Measurements from ENCODE around the gene DAPK1. TPM values are rescaled to one million over a fixed set of nuclear protein-coding genes. Genes with fewer than 3 reads are reported as not detected.

Gene DAPK1
- total RNA-seq, 1 experiment from 2014 or later: 19.7 TPM

DNA sequence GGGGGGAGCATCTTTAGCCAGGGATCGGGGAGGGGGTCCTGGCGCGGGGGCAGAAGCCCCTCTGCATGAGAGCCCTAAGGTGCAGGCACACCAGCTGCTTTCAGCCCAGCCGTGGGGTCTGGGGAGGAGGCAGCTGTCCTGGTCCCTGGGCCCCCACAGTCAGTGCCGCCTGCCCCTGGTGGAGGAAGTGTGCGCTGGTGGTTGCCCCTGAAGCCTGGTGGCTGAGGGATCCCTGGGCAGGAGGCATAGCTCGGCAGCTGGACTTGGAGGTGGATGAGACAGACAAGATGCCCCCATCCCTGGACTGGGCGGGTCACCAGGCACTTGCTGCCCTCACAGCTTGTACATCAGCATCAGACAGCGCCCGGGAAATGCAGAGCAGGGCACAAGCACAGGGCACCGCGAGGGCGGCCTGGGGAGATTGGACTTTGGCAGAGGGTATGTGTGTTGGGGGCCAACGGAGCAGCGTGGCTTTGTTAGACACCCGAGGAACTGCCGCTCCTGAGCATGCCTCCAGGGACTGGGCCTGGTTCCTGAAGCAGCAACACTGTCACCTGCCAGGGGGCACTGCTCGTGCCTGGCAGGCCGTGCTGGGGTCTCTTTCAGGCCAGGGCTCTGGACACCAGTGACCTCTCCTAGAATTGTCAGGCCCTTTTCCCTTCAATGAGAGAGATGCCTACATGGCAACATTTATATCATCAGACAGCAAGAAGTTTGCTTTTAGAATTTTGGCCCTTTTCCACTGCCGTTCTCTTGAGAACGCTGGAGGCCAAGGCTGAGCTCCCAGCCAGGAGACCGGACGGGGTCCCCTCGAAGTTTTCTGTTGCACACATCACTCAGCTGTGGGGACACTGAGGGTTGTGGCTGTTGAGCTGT lies 186.3 kb downstream of the DAPK1 start:
- no TSS peak for BruUV-seq (replicated peaks)
- intact Hi-C loops (cut with micrococcal nuclease): loop anchor here (1.0 to 2.0 kb wide), 2 partner anchors 43 to 128 kb away; partner anchors contain the start of gene CTSL
- Mint-ChIP-seq H3K36me3 (ENCODE audit: insufficient read depth, unreplicated experiment) (peaks cover 26% of the 10 kb centered on the region), H3K27me3 (ENCODE audit: insufficient read depth, unreplicated experiment) (no peaks in the 10 kb centered on the region), H3K9me3 (ENCODE audit: unreplicated experiment) (no peaks in the 10 kb centered on the region), H3K4me3 (ENCODE audit: unreplicated experiment) (no peak overlapping the region), H3K27ac (ENCODE audit: low read depth, unreplicated experiment) (no peak overlapping the region), H3K4me1 (ENCODE audit: insufficient read depth, unreplicated experiment) (peaks cover 6% of the 10 kb centered on the region)
- TF ChIP-seq, protein P1, sequence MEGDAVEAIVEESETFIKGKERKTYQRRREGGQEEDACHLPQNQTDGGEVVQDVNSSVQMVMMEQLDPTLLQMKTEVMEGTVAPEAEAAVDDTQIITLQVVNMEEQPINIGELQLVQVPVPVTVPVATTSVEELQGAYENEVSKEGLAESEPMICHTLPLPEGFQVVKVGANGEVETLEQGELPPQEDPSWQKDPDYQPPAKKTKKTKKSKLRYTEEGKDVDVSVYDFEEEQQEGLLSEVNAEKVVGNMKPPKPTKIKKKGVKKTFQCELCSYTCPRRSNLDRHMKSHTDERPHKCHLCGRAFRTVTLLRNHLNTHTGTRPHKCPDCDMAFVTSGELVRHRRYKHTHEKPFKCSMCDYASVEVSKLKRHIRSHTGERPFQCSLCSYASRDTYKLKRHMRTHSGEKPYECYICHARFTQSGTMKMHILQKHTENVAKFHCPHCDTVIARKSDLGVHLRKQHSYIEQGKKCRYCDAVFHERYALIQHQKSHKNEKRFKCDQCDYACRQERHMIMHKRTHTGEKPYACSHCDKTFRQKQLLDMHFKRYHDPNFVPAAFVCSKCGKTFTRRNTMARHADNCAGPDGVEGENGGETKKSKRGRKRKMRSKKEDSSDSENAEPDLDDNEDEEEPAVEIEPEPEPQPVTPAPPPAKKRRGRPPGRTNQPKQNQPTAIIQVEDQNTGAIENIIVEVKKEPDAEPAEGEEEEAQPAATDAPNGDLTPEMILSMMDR (IDR thresholded peaks at IDR 0.05; ENCODE audit: unreplicated experiment): no peak
- CTCF ChIA-PET: interaction anchor here (0.6 to 7.8 kb wide), 32 partner anchors 9 to 709 kb away, joined by 3 to 100 read pairs (median 4); partner anchors contain the start of gene CTSL
- DNase-seq (ENCODE audit: unreplicated experiment): no peak
- POLR2A ChIA-PET: interaction anchor here (0.9 to 2.4 kb wide), 2 partner anchors 103 to 129 kb away, joined by 3 to 7 read pairs; no protein-coding TSS in a partner anchor

DNA sequence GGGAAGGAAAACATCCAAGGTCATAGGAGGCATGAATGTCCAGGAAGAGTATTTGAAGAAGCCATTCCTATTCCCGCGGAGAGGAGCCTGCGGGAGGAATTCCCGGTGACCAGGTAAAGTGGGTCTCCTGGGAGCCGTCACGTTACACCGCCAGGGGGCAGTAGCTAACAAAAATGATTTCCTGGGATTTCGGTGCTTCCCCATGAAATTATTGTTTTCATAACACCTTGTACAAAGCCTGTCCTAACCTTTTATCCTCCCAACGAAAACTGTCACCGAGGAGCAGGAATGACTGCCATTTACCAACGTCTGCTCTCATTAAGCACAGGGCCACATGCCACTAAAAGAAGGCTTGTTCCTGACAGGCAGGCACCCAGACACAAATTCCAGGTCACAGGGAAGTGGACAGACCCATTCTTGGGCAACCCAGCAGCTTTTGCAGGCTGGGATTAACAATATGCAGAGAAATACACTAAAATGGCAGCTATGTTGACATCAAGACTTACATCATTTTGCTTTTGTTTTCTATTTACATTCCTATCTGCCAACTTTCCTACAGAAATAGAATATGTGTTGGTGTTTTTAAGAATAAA lies 187.1 kb downstream of the DAPK1 start:
- ChIA-PET POLR2A (interaction anchor here (0.9 to 2.4 kb wide), 2 partner anchors 102 to 128 kb away, joined by 3 to 7 read pairs; no protein-coding TSS in a partner anchor), CTCF (interaction anchor here (0.6 to 7.8 kb wide), 32 partner anchors 9 to 1121 kb away, joined by 3 to 100 read pairs (median 4); partner anchors contain the start of gene CTSL)
- intact Hi-C loops (cut with micrococcal nuclease): loop anchor here (1.0 to 2.0 kb wide), 2 partner anchors 42 to 128 kb away; partner anchors contain the start of gene CTSL
- Mint-ChIP-seq H3K4me1 (ENCODE audit: insufficient read depth, unreplicated experiment) (peaks cover 6% of the 10 kb centered on the region), H3K27ac (ENCODE audit: low read depth, unreplicated experiment) (no peak overlapping the region), H3K27me3 (ENCODE audit: insufficient read depth, unreplicated experiment) (no peaks in the 10 kb centered on the region), H3K36me3 (ENCODE audit: insufficient read depth, unreplicated experiment) (peaks cover 26% of the 10 kb centered on the region), H3K4me3 (ENCODE audit: unreplicated experiment) (no peak overlapping the region), H3K9me3 (ENCODE audit: unreplicated experiment) (no peaks in the 10 kb centered on the region)
- TF ChIP-seq, protein P1 (IDR thresholded peaks at IDR 0.05; ENCODE audit: unreplicated experiment): peak; percentile 67
- BruUV-seq (replicated peaks): no TSS peak
- peak; percentile 70 for DNase-seq (ENCODE audit: unreplicated experiment)

DNA sequence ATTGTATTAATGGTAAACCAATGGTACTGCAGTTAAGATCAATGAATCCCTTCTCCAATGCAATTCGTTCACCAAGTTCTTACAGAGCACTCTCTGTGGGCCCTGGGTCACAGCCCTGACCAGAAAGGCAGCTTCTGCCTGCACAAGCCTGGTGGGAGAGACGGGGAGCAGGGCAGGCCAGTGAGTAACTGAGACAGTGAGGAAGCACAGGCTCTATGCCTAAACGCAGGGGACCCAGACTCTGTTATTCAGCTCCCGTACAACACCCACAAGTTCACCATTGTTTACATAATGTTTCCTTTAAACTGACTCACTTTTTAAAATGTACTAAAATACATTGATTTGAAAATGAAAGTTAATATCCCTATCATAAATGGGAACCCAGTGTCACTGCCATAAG lies 187.8 kb downstream of the DAPK1 start:
- POLR2A ChIA-PET: interaction anchor here (2.4 kb wide), 1 partner anchor 128 kb away, joined by 7 read pairs; no protein-coding TSS in a partner anchor
- BruUV-seq (replicated peaks): no TSS peak
- intact Hi-C loops (cut with micrococcal nuclease): loop anchor here (2.0 kb wide), 1 partner anchor 41 kb away; the partner anchor contains the start of gene CTSL

More for the DNA sequence above, 187.8 kb downstream of the DAPK1 start:
- Mint-ChIP-seq H3K36me3 (ENCODE audit: insufficient read depth, unreplicated experiment) (peaks cover 26% of the 10 kb centered on the region), H3K27ac (ENCODE audit: low read depth, unreplicated experiment) (no peak overlapping the region), H3K9me3 (ENCODE audit: unreplicated experiment) (no peaks in the 10 kb centered on the region), H3K4me1 (ENCODE audit: insufficient read depth, unreplicated experiment) (peaks cover 6% of the 10 kb centered on the region), H3K27me3 (ENCODE audit: insufficient read depth, unreplicated experiment) (no peaks in the 10 kb centered on the region), H3K4me3 (ENCODE audit: unreplicated experiment) (no peak overlapping the region)
- no peak for DNase-seq (ENCODE audit: unreplicated experiment)
- TF ChIP-seq, protein P1 (IDR thresholded peaks at IDR 0.05; ENCODE audit: unreplicated experiment): no peak
- CTCF ChIA-PET: interaction anchor here (0.6 to 7.8 kb wide), 21 partner anchors 11 to 1252 kb away, joined by 3 to 100 read pairs (median 4); no protein-coding TSS in a partner anchor

All from MCF 10A (cell line).